Measurements from ENCODE around the gene DZANK1.
"Not testable (repeated sequence)": the region's sequence is repeated elsewhere in the genome, so short reads cannot be mapped to it uniquely, and the experiment has no call there.

Gene DZANK1

DNA sequence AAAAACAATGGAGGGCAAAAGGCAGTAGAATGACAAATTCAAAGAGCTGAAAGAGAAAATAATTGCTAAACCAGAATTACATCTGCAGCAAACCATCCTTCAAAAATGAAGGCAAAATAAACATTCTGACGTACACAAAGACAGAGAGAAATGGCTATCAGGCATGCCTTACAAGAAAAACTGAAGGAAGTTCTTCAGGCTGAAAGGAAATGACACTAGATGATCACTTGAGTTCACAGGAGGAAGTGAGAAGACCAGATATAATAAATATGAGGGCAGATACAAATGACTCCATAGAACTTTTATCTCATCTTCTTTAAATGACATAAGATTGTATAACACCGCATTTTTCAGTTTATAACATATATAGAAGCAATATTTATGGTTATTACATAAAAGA, 30.0 kb downstream of the DZANK1 start:
- no peak for DNase-seq

DNA sequence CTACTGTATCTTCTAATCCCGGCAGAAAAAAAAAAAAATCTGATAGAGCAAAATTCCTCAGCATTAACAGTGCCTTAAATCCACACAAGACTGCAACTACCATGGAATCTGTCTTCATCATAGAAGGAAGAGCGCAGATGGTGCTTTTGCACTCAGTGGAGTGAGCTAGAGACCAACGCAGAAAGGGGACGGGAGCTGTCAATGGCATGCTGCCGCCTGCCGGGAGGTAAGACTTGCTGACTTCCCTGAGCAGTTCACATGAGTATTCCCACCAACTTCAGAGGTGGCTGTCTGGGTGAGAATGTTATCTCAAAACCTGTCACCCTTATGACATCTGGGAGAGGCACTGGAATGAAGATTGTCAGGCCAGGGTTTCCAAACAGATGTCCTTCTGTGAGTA, 35.6 kb downstream of the DZANK1 start:
- DNase-seq = no peak

DNA sequence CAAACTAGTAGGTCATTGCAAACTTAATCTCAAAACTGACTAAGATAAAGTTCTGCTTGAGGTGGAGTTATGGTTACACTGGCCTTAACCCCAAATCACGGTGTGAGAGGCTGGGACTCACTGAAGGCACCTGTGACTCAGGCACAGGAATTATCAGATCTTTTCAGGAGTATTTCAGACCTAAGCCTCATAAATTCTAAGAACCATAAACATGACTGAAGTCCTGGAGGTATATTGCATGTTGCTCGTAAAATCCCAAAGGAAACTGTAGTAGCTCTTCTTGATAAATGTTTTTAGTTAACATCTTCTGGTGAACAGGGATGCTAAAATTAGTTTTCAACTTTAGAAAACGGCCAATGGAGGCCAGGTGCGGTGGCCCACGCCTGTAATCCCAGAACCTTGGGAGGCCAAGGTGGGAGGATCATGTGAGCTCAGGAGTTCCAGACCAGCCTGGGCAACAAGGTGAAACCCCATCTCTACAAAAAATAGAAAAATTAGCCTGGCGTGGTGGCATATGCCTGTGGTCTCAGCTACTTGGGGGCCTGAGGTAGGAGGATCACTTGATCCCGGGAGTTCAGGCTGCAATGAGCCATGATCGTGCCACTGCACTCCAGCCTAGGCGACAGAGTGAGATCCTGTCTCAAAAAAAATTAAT, 36.5 kb downstream of the DZANK1 start:
- DNase-seq = no peak

DNA sequence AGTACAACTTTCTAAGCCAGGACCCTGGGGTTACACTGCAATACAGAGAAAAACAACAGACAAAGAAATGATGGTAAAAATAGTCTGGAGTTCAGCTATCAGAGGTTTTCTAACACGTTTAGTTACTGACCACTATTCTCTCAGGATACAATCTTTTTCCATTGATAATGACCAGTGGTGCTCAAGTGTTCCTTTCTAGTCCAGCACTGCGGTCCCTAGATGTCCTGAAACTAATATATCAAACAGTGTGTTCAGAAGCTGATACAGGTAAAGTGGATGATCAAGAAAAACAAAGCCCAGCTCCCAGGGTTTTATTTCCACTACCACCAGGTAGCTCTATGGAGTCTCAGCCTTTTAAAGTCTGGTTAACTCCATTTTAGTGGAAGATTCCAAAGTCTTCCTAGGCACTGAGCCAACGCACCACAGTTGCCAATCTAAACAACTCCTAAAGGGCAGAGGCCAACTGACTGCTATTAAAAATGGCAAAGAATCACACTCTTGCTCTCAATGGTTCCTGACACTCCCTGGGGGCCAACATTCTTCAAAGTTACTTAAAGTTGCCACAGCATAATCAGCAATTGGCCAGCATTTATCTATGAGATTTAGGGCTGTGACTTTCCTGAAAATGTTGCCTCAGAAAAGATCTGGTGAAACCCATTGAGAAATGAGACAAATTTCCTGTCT, 38.2 kb downstream of the DZANK1 start:
- DNase-seq = no peak

DNA sequence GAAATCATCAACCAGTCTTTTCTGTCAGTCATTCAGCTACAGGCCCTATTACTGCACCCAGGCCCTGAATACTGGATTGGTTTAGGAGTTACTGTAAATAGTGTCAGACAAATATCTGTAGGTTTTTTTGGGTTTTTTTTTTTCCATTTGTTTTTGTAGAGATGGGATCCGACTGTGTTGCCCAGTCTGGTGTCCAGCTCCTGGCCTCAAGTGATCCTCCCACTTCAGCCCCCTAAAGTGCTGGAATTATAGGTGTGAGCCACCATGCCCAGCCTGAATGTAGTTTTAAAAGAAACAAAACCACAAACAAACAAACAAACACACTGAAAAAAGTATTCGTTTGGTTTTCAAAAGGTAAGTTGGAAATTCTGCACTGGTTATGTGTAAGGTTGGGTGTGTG, 39.6 kb downstream of the DZANK1 start:
- no peak for DNase-seq

DNA sequence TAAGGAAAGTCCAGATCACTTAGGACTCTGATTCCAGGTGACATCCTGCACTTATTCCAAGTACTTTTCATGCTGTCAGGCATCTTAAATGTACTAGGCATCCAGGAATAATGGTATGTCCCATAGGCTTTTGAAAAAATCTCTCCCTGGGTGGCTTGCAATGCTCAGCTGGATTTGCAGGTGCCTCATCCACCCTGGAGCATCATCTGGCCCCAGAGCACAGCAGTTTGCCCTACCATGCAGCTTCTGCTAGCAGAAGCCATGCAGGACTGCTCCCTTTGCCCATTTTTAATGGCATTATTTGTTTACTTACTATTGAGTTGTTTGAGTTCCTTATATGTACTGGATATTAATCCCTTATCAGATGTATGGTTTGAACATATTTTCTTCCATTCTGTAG, 45.2 kb downstream of the DZANK1 start:
- DNase-seq = no peak

DNA sequence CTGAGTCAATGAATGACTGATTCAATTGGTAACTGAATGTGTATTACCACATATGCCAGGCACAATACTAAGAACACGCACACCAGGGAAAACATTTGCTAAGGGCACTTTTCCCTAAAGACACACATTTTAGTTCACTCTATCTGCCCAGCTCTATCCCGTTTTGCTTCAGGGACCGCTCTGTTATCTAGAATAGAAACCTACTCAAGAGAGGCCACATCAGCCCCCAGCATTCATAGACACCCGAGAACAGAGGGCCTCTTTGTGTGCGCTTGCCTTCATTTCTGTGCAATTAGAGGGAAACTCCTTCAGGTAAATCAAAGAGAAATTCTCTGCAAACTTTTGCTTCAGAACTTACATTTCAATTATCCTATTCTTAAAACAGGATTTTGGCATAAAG, 50.3 kb downstream of the DZANK1 start:
- no peak for DNase-seq

DNA sequence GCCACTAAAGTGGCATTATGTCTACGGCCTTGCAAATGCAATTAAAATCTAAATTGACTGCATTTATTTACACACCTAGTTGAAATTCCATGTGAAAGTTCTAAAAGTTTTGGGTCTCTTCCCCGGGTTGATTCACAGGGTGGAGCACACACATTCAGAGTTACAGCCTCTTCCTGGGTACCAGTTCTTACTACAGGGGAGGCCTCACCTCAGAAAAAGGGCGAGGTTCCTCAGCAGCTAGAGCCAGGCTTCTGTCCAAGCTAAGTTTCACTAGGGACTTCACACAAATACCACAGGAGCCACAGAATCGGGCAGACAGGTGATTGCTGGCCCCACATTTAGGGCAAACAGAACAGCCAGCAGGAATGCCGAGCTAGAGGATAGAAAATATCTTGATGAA, 52.7 kb downstream of the DZANK1 start:
- DNase-seq = no peak

DNA sequence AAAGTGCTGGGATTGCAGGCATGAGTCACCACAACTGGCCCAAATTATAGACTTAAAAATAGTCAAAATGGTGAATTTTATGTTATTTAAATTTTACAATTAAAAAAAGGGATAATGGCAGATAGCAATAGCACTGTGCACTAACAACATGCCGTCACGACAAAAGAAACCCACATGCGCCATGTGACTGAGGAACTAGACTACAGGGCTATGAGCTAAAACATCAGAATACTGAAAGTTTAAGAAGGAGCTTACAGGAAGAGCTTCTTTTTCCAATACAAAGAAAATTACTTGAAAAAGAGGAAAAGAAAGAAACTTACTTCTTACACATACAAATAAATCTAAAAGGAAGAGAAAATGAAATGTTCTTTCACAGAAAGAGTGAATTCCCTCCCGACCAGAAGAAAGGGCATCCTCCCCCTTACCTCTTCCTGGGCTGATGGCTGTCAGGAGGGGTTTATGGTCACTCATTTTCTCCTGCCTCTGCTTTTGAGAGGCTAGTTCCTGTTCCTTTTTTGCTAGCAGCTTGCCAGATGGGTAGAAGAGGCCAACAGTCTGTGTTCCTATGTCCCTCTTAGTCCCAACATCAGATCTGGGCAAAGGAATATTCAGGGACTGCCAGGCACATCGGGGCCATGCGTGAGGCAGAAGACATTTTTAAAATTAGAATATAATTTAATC, 54.5 kb downstream of the DZANK1 start:
- no peak for DNase-seq

DNA sequence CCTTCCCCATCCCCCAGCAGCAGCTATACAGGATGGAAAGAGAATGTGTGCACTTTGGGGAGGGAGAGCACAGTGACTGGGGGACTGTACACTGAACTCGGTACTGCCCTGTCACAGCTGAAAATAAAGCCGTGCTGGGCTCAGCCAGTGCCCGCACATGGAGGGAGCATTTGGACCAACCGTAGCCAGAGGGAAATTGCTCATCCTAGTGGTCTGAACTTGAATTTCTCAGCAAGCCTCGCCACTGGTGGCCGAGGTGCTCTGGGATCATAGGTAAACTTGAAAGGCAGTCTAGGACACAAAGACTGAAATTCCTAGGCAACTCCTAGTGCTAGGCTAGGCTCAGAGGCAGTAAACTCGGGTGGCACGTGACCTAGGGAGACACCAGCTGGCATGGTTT, 61.0 kb downstream of the DZANK1 start:
- no peak for DNase-seq

DNA sequence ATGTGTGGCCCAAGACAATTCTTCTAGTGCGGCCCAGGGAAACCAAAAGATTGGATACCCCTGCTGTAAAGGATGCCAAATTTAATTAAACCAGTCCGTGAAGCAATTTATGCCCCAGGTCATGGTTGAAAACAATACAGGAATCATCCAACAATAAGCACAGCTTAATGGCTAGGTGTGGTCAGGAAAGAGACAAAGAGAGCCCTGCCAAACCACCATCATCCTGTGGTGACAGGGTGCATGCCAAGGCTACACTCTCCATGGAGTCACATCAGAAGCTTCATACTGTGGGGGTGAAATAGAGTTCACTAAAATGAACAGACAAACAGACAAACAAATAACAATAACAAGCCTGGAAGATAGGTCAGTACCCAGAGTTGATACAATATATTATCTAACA, 62.7 kb downstream of the DZANK1 start:
- DNase-seq = no peak

DNA sequence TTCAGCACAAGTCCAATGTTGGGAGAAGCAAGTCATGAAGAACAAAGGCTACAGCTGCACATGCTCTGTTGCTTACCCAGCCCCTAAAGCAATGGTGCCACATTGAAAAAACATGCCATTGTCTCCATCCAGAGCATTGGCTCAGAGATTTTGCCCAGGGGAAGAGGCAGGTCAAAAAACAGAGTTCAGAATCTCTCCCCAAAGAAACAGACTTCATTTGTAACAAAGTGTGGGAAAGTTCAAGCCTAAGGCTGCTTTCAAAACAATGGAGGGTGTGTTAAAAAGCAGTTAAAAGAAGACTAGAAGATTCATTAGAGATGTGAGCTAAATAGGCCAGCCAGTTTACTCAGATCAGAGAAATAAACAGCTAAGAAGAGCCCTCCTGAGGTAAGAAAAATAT, 63.6 kb downstream of the DZANK1 start:
- no peak for DNase-seq

DNA sequence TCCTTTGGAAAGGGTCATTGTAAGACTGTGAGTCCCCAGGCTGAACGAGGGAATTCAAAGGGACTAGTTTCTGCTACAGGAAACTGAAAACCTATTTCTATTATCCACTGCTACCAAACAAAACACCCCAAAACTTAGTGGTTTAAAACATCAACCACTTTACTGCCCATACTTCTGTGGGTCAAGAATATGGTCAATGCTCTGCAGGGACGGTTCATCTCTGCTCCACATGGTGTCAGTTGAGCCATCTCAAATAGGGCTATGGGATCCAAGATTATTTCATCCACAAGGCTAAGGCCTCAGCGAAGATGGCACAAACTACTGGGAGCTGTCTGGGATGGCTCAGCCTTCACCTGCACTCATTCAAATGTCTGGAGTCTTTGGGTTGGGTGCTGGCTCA, 65.5 kb downstream of the DZANK1 start:
- no peak for DNase-seq

DNA sequence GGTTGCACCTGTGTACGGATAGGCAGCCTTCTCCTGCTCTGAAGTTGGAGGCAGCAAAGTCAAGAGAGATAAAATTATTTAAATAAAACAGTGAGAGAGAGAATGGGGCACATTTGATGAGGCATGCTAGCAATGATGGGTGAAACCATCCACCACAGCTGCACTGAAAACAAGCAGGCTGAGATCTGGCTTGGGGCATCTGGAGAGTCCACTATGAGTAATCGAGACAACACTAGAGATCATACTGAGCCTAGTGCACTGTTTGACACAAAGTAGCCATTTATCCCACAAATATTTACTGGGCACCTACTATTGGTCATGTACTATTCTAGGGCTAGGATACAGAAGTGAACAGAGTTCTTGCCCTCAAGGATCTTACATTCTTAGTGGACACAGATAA, 66.4 kb downstream of the DZANK1 start:
- no peak for DNase-seq

DNA sequence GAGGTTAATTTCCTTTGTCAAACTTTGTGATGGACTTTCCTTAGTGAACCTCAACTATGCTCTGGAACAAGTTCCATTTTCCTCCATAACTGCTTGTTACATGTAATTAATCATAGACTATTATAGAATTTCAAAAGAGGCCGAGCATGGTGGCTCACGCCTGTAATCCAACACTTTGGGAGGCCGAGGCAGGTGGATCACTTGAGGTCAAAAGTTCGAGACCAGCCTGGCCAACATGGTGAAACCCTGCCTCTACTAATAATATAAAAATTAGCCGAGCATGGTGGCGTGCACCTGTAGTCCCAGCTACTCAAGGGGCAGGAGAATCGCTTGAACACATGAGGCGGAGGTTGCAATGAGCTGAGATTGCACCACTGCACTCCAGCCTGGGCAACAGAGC, 68.1 kb downstream of the DZANK1 start:
- DNase-seq = not testable (repeated sequence)

DNA sequence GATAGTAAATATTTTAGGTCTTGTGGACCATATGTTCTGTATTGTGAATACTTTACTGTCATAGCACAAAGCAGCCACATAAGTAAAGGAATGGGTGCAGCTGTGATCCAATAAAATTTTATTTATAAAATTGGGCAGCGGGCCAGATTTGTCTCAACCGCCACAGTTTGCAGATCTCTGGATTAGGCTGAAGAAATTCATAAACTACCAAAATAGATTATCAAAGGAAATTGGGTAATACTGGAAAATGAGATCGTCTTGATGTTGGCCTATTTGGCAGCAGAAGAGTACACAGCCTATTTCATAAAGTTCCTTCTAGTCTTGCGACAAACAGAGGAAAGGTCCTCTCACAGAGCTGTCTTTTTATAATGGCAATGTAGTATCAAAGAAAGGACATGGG, 69.8 kb downstream of the DZANK1 start:
- no peak for DNase-seq

DNA sequence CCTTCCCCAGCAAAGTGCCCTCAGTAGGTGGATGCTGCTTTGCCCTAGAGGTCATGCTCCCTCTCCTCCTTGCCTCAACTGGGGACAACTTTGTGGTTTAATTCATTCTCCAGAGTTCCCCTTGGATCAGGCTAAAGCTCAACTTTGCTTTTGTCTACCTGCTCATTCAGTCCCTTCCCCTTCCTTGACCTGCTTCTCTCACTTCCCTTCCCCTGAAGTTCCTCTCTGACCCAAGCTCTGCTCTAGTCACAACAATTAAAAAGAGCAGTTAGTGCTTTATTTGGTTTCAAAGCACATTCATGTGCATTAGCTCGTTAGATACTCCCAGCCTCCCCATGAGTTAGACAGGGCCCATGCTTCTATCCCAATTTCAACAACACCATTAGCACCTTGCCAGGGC, 71.3 kb downstream of the DZANK1 start:
- no peak for DNase-seq

DNA sequence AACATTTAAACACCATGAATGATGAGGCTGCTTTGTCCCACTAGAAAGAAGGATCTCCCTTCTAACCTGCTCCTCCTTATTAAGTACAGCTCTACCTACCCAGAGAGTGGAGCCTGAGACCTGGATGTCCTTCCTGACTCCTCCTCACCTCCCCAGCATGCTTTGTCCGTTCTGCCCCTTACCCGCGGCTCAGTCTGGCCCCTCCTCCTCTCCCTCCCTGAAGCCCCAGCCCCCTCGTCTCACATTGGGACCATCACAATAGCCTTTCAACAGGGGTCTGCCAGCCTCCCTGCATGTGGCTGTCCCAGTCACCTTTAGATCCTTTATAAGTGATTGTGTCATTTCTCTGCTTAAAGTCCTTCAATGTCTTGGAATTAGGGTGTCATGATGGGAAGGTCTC, 72.5 kb downstream of the DZANK1 start:
- DNase-seq = no peak

DNA sequence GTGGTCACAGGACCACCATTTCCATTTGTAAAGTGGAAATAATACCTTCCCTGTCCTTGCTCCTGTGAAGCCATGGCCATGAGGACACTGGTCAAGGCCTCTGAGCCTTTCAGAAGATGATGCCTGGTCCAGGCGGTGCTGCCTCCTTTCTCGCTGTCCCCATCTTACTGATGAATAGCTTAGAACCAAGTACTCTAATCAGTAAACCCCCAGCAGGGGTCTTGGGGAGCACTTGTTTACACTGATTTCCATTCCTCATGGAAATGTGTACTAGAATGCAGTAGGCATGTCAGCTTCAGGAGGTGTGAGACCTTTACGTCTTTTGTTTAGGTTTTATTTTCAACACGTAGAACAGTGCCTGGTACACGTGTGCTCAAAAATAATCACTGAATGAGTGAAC, 75.1 kb downstream of the DZANK1 start:
- DNase-seq = no peak

DNA sequence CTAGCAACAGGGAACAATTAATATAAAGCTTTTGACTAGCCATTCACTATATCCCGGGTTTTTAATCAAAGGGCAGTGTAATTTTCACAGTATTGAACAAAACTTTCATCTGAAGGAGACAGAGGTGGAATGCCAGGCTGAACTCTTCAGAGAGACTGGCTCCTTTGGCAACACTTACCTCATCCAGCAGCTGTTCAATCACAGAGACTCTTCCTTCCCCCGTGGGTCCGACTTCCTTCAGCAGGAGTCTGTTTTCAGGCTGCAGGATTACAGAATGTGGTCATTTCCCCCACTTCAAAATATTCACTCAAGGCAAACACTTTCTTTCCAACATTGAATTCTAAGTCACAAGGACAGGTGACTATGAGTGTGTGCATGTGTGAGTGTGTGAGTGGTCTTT, 76.6 kb downstream of the DZANK1 start:
- no peak for DNase-seq

DNA sequence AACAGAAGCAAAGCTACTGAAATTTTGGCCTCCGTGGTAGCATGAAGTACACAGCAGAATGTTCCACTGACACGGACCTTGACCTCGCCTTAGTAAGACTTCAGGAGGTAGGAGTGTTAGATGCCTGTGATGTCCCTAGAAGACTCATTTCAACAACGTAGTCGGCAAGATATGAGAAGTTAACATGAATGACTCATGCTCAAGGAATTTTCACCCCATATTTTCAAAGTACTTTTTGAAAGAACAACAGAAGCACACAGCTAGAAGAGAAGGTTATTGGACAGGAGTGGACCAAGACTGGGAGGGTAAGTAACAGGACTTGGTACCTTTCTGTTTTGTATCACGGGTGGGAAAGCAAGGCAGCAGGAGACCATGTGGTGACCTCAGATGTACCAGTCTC, 78.0 kb downstream of the DZANK1 start:
- DNase-seq = no peak

DNA sequence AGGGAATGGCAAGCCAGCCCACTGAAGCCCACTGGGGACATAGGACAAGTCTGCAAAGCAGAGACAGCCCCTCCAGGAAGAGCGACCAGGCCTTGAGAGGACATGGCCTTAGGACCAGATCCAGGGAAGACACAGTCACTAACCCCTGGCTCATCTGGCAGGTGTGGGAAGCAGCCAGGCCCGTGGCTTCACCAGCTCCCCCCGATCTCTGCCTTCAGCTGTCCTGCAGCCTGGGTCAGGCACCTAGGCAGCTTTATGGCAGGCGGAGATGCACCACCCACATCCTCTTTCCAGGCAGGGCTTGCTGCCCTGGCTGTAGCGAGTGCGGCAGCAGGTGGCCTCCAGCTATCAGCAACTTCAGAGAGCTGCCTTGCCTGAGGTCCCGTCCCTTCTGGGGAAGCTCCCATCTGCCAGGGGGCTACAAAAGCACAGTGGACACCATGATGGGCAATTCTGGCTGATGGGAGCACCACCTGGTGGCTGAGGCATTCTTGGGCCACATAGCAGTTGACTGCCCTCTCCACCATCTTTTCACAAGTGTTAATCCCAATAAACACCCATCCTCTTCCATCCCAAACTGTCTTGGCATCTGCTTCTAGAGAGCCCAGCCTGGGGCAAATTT, 85.8 kb downstream of the DZANK1 start:
- DNase-seq = no peak

DNA sequence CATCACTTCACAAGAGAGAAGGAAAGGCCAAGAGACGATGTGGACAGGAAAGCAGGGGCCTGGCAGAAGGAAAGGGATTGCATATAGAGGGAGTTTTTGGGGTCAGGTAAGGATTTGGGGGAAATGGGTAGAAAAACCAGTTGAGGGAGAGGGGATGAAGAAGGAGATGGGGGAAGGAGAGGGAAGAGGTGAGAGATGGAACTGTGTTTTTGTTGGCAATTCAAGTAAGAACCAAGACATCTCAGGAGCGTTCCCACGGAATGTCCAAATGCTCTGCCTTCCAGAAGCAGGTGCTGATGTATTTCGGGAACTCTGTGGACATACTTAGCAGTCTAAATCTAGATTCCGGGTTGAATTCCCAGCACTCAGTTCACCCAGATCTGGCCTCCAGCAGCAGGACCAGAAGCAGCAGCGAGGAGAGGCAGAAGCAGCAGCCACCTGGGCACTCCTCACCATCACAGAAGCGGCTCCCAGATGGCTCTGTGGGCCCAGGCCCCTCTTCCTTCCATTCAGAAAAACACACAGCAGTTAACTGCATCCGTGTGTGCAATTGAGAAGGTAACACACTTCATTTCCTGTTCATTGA, 88.8 kb downstream of the DZANK1 start:
- DNase-seq = no peak

DNA sequence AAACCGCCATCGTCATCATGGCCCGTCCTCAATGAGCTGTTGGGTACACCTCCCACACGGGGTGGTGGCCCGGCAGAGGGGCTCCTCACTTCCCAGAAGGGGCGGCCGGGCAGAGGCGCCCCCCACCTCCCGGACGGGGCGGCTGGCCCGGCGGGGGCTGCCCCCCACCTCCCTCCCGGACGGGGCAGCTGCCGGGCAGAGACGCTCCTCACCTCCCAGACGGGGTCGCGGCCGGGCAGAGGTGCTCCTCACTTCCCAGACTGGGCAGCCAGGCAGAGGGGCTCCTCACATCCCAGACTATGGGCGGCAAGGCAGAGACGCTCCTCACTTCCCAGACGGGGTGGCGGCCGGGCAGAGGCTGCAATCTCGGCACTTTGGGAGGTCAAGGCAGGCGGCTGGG, 91.3 kb downstream of the DZANK1 start:
- not testable (repeated sequence) for DNase-seq

All from stimulated activated CD4-positive, alpha-beta T cell treated with anti-CD3 and anti-CD28 coated beads, Interleukin-4, amount 100 ng/mL, for 4 hours (primary cell).